Measurements from ENCODE around the gene ZNF697. TPM values are rescaled to one million over a fixed set of nuclear protein-coding genes. Genes with fewer than 3 reads are reported as not detected.

The ZNF697 gene
- total and polyA plus RNA-seq, 9 of the 15 experiments (the other 6 are each of a cell fraction or from before 2014, with no cell fraction given), result 2.1 to 13.6 (median 8.3) TPM

GRCh38 chr1:119639109-119639508, 9.0 kb downstream of the ZNF697 start:
- 76% methylated on average over 1 of the region's 1 CpG for WGBS (ENCODE audit: insufficient coverage, low coverage, missing lambda C conversion rate)
- POLR2A ChIA-PET, result interaction anchor here (0.6 to 2.4 kb wide), 7 partner anchors 9 to 102 kb away, joined by 3 to 12 read pairs (median 4); partner anchors contain the start of gene ZNF697
- no peak for TF ChIP-seq SIRT6 (IDR thresholded peaks at IDR 0.05; ENCODE audit: low read depth, low read length)
- no peak for TF ChIP-seq ZNF384 (IDR thresholded peaks at IDR 0.05; ENCODE audit: low read depth, low read length)
- no peak for TF ChIP-seq E2F6 (IDR thresholded peaks at IDR 0.05; ENCODE audit: borderline replicate concordance in 1 of 2, extremely low read depth in 1 of 2, insufficient read depth in 1 of 2, insufficient read length in 1 of 2, low read depth in 1 of 2, low read length in 1 of 2, poor library complexity in 1 of 2, severe bottlenecking in 1 of 2)
- no peak for TF ChIP-seq ZNF140 (CRISPR knock-in tag; IDR thresholded peaks at IDR 0.05)
- no peak for TF ChIP-seq POLR2AphosphoS5 (IDR thresholded peaks at IDR 0.05; ENCODE audit: control insufficient read depth, insufficient read depth, low read depth, low read length)
- no peak for TF ChIP-seq SRF (CRISPR knock-in tag; IDR thresholded peaks at IDR 0.05)
- TF ChIP-seq GTF2E2 (tag; IDR thresholded peaks at IDR 0.05), result no peak
- no peak for TF ChIP-seq NRF1 (conservative IDR thresholded peaks at IDR 0.05 in 1 of 2, IDR thresholded peaks at IDR 0.05 in 1 of 2)
- no peak for TF ChIP-seq USF1 (CRISPR knock-in tag; IDR thresholded peaks at IDR 0.05)
- no peak for TF ChIP-seq ETV5 (CRISPR knock-in tag; IDR thresholded peaks at IDR 0.05; ENCODE audit: low read depth)
- TF ChIP-seq SAP30 (IDR thresholded peaks at IDR 0.05; ENCODE audit: borderline replicate concordance, insufficient read depth, low read depth, low read length, poor library complexity, severe bottlenecking), result no peak
- no peak for TF ChIP-seq SMARCE1 (IDR thresholded peaks at IDR 0.05)
- no peak for TF ChIP-seq GABPA (tag; conservative IDR thresholded peaks at IDR 0.05; ENCODE audit: low read depth)
- no peak for TF ChIP-seq ZNF511 (CRISPR knock-in tag; IDR thresholded peaks at IDR 0.05)
- no peak for TF ChIP-seq GTF2B (IDR thresholded peaks at IDR 0.05; ENCODE audit: extremely low read depth, insufficient read length)
- TF ChIP-seq ZNF24 (IDR thresholded peaks at IDR 0.05), result no peak
- TF ChIP-seq HSF4 (CRISPR knock-in tag; IDR thresholded peaks at IDR 0.05; ENCODE audit: borderline replicate concordance), result no peak

More at GRCh38 chr1:119639109-119639508, 9.0 kb downstream of the ZNF697 start:
- no peaks in the 10 kb centered on the region for H3K36me3 ChIP-seq (ENCODE audit: control insufficient read depth, insufficient read depth, low read length)
- no peaks in the 10 kb centered on the region for H3K9me1 ChIP-seq (ENCODE audit: control insufficient read depth, insufficient read depth, low read length)
- BruUV-seq (replicated peaks), result no TSS peak
- intact Hi-C loops (cut with micrococcal nuclease), result no loop called here
- H3K9me3 ChIP-seq (replicated peaks; ENCODE audit: control insufficient read depth, insufficient read depth, low read depth, low read length), result no peaks in the 10 kb centered on the region
- ATAC-seq (no peak), DNase-seq (ENCODE audit: extremely low read depth in 1 of 4, low spot score in 3 of 4) (no peak), FAIRE-seq (no peak)
- peaks cover 8% of the 10 kb centered on the region; the same call in 1 of the 2 replicates for H4K20me1 ChIP-seq (replicated peaks; ENCODE audit: control insufficient read depth, insufficient read depth, low read length)
- no peak overlapping the region for H3K4me2 ChIP-seq (ENCODE audit: insufficient read depth, low read length)
- no peaks in the 10 kb centered on the region for H3K27me3 ChIP-seq (ENCODE audit: control insufficient read depth in 2 of 2, insufficient read depth in 2 of 2, low read length in 2 of 2)
- H2AFZ ChIP-seq (ENCODE audit: low read depth, low read length), result no peak overlapping the region
- H3K4me3 ChIP-seq, result no peak overlapping the region
- H3K4me1 ChIP-seq (replicated peaks in 1 of 2; ENCODE audit: control insufficient read depth in 2 of 2, insufficient read depth in 2 of 2, low read length in 2 of 2), result no peaks in the 10 kb centered on the region
- no peak overlapping the region for H3K9ac ChIP-seq (ENCODE audit: insufficient read depth in 1 of 2, low read depth in 2 of 2, low read length in 2 of 2)
- H3K27ac ChIP-seq (ENCODE audit: extremely low read depth, low read depth, low read length), result no peak overlapping the region
- CTCF ChIA-PET (ENCODE audit: low intra/inter-chr PET ratio), result no interaction called here
- H3K79me2 ChIP-seq (ENCODE audit: control insufficient read depth, insufficient read depth, low read length), result peaks cover 4% of the 10 kb centered on the region; the same call in 1 of the 3 replicates
- in situ Hi-C loops (cut with MboI), result no loop called here
